Mesenchymal stem cell (in vitro differentiated cells and primary cell): ENCODE measurements around the gene RHBDL3.

ENCODE experiments used
- DNase-seq: peaks from one replicate; pipeline ENCODE4 v3.0.0-alpha.2; 2013
- H2AFZ ChIP-seq: one replicate; pipeline ENCODE4 v1.6.1; 2013; ENCODE audit warnings: low read depth, mild to moderate bottlenecking, control low read depth, inconsistent platforms, low read length, moderate library complexity
- H2AK5ac ChIP-seq: 2 replicates; pipeline ENCODE4 v1.6.1; 2013; ENCODE audit warnings: low read length, moderate library complexity, mild to moderate bottlenecking, inconsistent platforms; ENCODE audit not compliant: severe bottlenecking
- H2BK120ac ChIP-seq: one replicate; pipeline ENCODE4 v1.6.1; 2013; ENCODE audit warnings: low read depth, mild to moderate bottlenecking, inconsistent platforms, low read length, moderate library complexity
- H2BK12ac ChIP-seq, 2 experiments: one replicate each; pipeline ENCODE4 v1.6.1; 2013; ENCODE audit warnings: inconsistent platforms in 2 of 2, low read length in 2 of 2, mild to moderate bottlenecking in 2 of 2, moderate library complexity in 2 of 2, control low read depth in 1 of 2
- H2BK15ac ChIP-seq: one replicate; pipeline ENCODE4 v1.6.1; 2013; ENCODE audit warnings: mild to moderate bottlenecking, low read depth, inconsistent platforms; ENCODE audit not compliant: poor library complexity, severe bottlenecking
- H2BK5ac ChIP-seq: 2 replicates; pipeline ENCODE4 v1.6.1; 2013; ENCODE audit warnings: low read depth, mild to moderate bottlenecking, low read length, control low read depth, inconsistent platforms; ENCODE audit not compliant: poor library complexity, severe bottlenecking
- H3K14ac ChIP-seq, 2 experiments: one replicate each; pipeline ENCODE4 v1.6.1; 2013; ENCODE audit warnings: inconsistent platforms in 2 of 2, low read length in 2 of 2, control low read depth in 1 of 2, mild to moderate bottlenecking in 1 of 2, moderate library complexity in 1 of 2
- H3K18ac ChIP-seq, 2 experiments: one replicate each; pipeline ENCODE4 v1.6.1; 2013; ENCODE audit warnings: inconsistent platforms in 2 of 2, low read length in 2 of 2, control low read depth in 1 of 2, low read depth in 1 of 2, mild to moderate bottlenecking in 1 of 2
- H3K23ac ChIP-seq, 2 experiments: one replicate each; pipeline ENCODE4 v1.6.1; 2013; ENCODE audit warnings: inconsistent platforms in 2 of 2, low read length in 2 of 2, mild to moderate bottlenecking in 2 of 2, moderate library complexity in 2 of 2, control low read depth in 1 of 2
- H3K27ac ChIP-seq: 2 replicates; pipeline ENCODE4 v1.5.1; 2013; ENCODE audit warnings: mild to moderate bottlenecking, moderate library complexity, low read length, control low read depth, inconsistent platforms; ENCODE audit not compliant: poor library complexity, severe bottlenecking
- H3K27me3 ChIP-seq, 2 experiments: 2 replicates each; pipeline versions ENCODE4 v1.6.1 to v1.7.0; 2013; ENCODE audit warnings: low read length in 2 of 2, mild to moderate bottlenecking in 2 of 2, moderate library complexity in 2 of 2, control low read depth in 1 of 2, inconsistent platforms in 1 of 2; ENCODE audit not compliant: control insufficient read depth in 1 of 2, insufficient read depth in 1 of 2
- H3K36me3 ChIP-seq, 2 experiments: 2 replicates each; pipeline versions ENCODE4 v1.6.1 to v1.7.0; 2013; ENCODE audit warnings: low read length in 2 of 2, control low read depth in 1 of 2, inconsistent platforms in 1 of 2, low read depth in 1 of 2, mild to moderate bottlenecking in 1 of 2; ENCODE audit not compliant: insufficient read depth in 2 of 2, control insufficient read depth in 1 of 2
- H3K4ac ChIP-seq, 2 experiments: one replicate each; pipeline ENCODE4 v1.6.1; 2013; ENCODE audit warnings: inconsistent platforms in 2 of 2, low read length in 2 of 2, mild to moderate bottlenecking in 2 of 2, moderate library complexity in 2 of 2, control low read depth in 1 of 2, low read depth in 1 of 2
- H3K4me1 ChIP-seq: 2 replicates; pipeline ENCODE4 v1.6.1; 2013; ENCODE audit warnings: low read depth, low read length, control low read depth; ENCODE audit not compliant: control insufficient read depth, insufficient read depth
- H3K4me2 ChIP-seq: 2 replicates; pipeline ENCODE4 v1.6.1; 2013; ENCODE audit warnings: low read length, mild to moderate bottlenecking, inconsistent platforms; ENCODE audit not compliant: poor library complexity, severe bottlenecking
- H3K4me3 ChIP-seq, 2 experiments: 2 replicates each; pipeline versions ENCODE4 v1.5.1 to v1.7.0; 2013; ENCODE audit warnings: low read length in 2 of 2, mild to moderate bottlenecking in 2 of 2, control low read depth in 1 of 2, low read depth in 1 of 2; ENCODE audit not compliant: insufficient read depth in 1 of 2
- H3K79me1 ChIP-seq: replicated peaks from 2 replicates; pipeline ENCODE4 v1.6.1; 2013; ENCODE audit warnings: mild to moderate bottlenecking, control low read depth, low read length, inconsistent platforms; ENCODE audit not compliant: poor library complexity, severe bottlenecking
- H3K9ac ChIP-seq: 2 replicates; pipeline ENCODE4 v1.7.0; 2013; ENCODE audit warnings: mild to moderate bottlenecking, low read length, moderate library complexity
- H3K9me3 ChIP-seq: 2 replicates; pipeline ENCODE4 v1.7.0; 2013; ENCODE audit warnings: mild to moderate bottlenecking, low read length; ENCODE audit not compliant: control insufficient read depth
- H4K8ac ChIP-seq: one replicate; pipeline ENCODE4 v1.6.1; 2013; ENCODE audit warnings: inconsistent platforms, mild to moderate bottlenecking, low read length, moderate library complexity
- H4K91ac ChIP-seq: one replicate; pipeline ENCODE4 v1.6.1; 2013; ENCODE audit warnings: mild to moderate bottlenecking, low read length, inconsistent platforms
- WGBS: methylation state at CpG from one replicate; pipeline ENCODE4 v1.1.7; 2013; ENCODE audit warnings: mixed read lengths; 5-methylcytosine and 5-hydroxymethylcytosine counted together

The RHBDL3 gene

GRCh38 chr17:32298298-32298697 lies 32.7 kb downstream of the RHBDL3 start:
- Histone ChIP-seq H3K36me3 (no peaks in the 10 kb centered on the region), H2BK120ac (no peak overlapping the region), H3K18ac (peak overlapping the region in 1 of 2 experiments; percentile 7), H2BK15ac (no peak overlapping the region), H3K27me3 (peaks cover 21 to 28% of the 10 kb centered on the region in 2 experiments), H4K8ac (no peak overlapping the region), H3K14ac (no peak overlapping the region), H4K91ac (no peak overlapping the region), H2AFZ (no peak overlapping the region), H2BK5ac (no peak overlapping the region), H3K9ac (no peak overlapping the region), H3K27ac (no peak overlapping the region), H3K4me1 (peaks cover 4% of the 10 kb centered on the region), H3K23ac (no peak overlapping the region), H3K4me3 (no peak overlapping the region), H2BK12ac (no peak overlapping the region), H3K9me3 (no peaks in the 10 kb centered on the region), H2AK5ac (no peak overlapping the region), H3K4ac (no peak overlapping the region), H3K4me2 (no peak overlapping the region), H3K79me1 (no peaks in the 10 kb centered on the region)
- 66% methylated on average over 6 of the region's 6 CpGs for WGBS
- no peak for DNase-seq

DNA sequence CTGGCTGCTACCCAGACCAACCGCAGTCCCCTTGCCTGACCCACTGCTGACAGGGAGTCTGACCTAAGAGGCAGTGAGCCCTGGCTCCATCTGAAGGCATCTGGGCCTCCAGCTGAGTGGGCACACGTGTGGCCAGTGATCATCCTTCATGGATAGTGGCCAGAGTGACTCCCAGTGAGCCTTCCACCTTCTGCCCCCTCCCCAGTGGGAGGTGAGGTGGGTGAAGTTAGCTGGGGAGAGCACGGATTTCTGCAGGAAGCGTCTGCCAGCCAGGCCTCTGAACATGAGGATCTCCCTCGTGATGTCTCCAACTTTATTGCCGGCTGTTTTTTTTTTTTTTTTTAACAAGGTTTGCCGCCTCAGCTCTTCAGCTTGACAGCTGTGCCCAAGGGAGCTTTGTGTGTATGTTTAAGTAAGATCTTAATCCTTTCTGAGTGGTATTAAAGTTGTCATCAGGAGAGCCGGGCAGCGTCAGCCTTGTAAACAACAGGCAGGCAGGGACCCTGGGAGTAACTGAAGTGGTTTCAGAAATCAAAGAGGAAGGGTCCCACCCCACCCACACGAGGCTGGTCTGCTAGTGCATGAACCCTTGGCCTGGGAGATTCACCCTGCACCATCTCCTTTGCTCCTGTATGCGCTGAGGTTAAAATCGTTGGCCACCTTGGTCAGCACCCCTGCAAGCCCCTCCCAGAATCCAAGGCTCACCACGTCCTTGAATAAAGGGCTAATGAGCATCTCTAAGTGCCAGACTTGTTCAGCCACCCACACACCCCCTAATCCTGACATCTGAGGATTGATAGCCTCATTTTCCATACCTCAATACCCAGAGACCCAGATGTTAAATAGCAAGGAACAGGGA lies 33.3 kb downstream of the RHBDL3 start:
- Histone ChIP-seq H3K27ac (no peak overlapping the region), H3K9ac (no peak overlapping the region), H3K27me3 (peaks cover 24 to 34% of the 10 kb centered on the region in 2 experiments), H3K4me2 (no peak overlapping the region), H3K79me1 (no peaks in the 10 kb centered on the region), H3K18ac (peak overlapping the region in 1 of 2 experiments; percentile 7), H2BK12ac (no peak overlapping the region), H4K91ac (no peak overlapping the region), H3K4ac (no peak overlapping the region), H3K23ac (no peak overlapping the region), H3K4me1 (peaks cover 4% of the 10 kb centered on the region), H3K36me3 (no peaks in the 10 kb centered on the region), H3K14ac (no peak overlapping the region), H2AFZ (no peak overlapping the region), H2AK5ac (no peak overlapping the region), H2BK15ac (no peak overlapping the region), H4K8ac (no peak overlapping the region), H3K9me3 (no peaks in the 10 kb centered on the region), H2BK120ac (no peak overlapping the region), H3K4me3 (no peak overlapping the region), H2BK5ac (no peak overlapping the region)
- WGBS = 19% methylated on average over 13 of the region's 13 CpGs
- DNase-seq = peak; percentile 50

DNA sequence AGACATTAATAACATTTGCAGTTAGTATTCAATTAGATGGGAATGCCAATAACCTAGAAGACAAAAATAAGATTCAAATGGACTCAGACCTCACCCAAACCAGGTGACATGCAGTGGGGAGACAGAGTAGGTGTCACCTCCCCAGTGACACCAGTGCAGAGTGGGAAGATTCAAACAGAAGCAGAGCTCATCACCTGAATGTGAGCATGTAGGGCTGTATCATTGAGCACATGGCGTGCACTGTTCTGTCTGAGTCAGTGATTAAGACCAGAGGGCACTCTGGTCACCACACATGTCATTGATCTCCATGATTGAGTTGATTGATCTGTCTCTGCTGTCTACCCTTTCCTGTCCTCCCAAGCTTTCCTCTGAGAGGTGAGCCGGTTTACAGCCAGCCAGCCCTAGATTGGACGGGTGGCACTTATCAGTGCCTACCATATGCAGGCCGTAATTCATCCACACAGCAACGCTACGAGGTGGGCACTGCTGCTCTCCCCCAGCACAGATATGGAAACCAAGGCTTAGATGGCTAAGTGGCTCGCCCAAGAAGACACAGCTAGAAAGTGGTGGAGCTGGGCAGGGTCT lies 34.0 kb downstream of the RHBDL3 start:
- H3K4ac ChIP-seq = no peak overlapping the region
- H4K91ac ChIP-seq = no peak overlapping the region
- no peak overlapping the region for H3K23ac ChIP-seq
- H3K14ac ChIP-seq = no peak overlapping the region
- H3K79me1 ChIP-seq = no peaks in the 10 kb centered on the region
- H2BK120ac ChIP-seq = no peak overlapping the region
- H3K4me1 ChIP-seq = peaks cover 4% of the 10 kb centered on the region
- H3K36me3 ChIP-seq = no peaks in the 10 kb centered on the region
- no peak overlapping the region for H2AFZ ChIP-seq
- no peak overlapping the region for H2BK15ac ChIP-seq
- no peak for DNase-seq
- peaks cover 25 to 41% of the 10 kb centered on the region in 2 experiments for H3K27me3 ChIP-seq
- H2BK12ac ChIP-seq = no peak overlapping the region
- no peak overlapping the region for H4K8ac ChIP-seq
- no peak overlapping the region for H3K18ac ChIP-seq
- no peak overlapping the region for H3K9ac ChIP-seq
- H2BK5ac ChIP-seq = no peak overlapping the region
- no peak overlapping the region for H3K27ac ChIP-seq
- no peak overlapping the region for H3K4me3 ChIP-seq
- WGBS = 81% methylated on average over 7 of the region's 7 CpGs
- H3K4me2 ChIP-seq = no peak overlapping the region
- H2AK5ac ChIP-seq = no peak overlapping the region
- no peaks in the 10 kb centered on the region for H3K9me3 ChIP-seq

DNA sequence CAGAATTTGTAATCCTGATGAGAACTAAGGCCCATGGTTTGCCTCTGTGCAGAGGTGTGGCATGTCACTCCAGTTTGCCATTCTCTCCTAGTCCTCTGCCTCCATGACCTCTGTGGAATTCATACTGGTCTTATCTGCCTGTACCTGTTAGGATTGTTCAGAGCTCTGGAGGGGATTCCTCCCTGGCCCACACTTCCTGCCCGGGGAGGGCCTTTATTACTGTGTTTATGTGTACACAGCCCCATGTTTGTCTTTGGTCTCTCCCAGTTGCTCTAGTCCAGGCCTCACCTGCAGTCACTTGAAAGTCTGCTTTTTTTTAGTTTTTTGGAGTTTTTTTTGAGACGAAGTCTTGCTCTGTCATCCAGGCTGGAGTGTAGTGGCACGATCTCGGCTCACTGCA lies 36.4 kb downstream of the RHBDL3 start:
- H2AK5ac ChIP-seq = no peak overlapping the region
- H3K27me3 ChIP-seq = peaks cover 30 to 52% of the 10 kb centered on the region in 2 experiments
- no peak overlapping the region for H4K8ac ChIP-seq
- no peaks in the 10 kb centered on the region for H3K79me1 ChIP-seq
- H3K4me2 ChIP-seq = no peak overlapping the region
- no peak overlapping the region for H3K9ac ChIP-seq
- H3K9me3 ChIP-seq = no peaks in the 10 kb centered on the region
- no peak overlapping the region for H2BK15ac ChIP-seq
- H4K91ac ChIP-seq = no peak overlapping the region
- no peak overlapping the region for H3K18ac ChIP-seq
- no peak overlapping the region for H2BK5ac ChIP-seq
- H3K36me3 ChIP-seq = no peaks in the 10 kb centered on the region
- 83% methylated on average over 4 of the region's 4 CpGs for WGBS
- H3K27ac ChIP-seq = no peak overlapping the region
- H2BK12ac ChIP-seq = no peak overlapping the region
- H3K14ac ChIP-seq = no peak overlapping the region
- no peak overlapping the region for H2AFZ ChIP-seq
- no peak overlapping the region for H3K4ac ChIP-seq
- DNase-seq = no peak
- H3K23ac ChIP-seq = no peak overlapping the region
- no peak overlapping the region for H3K4me3 ChIP-seq
- peaks cover 4% of the 10 kb centered on the region for H3K4me1 ChIP-seq
- H2BK120ac ChIP-seq = no peak overlapping the region
